Mesangial cell (primary cell): ENCODE measurements around the gene TRPC1. TPM values are rescaled to one million over a fixed set of nuclear protein-coding genes. Genes with fewer than 3 reads are reported as not detected.

Experiments
- total RNA-seq: library from RNA; depleted of rRNA; stranded (reverse); fragments of >200 nt; gene quantifications from 2 replicates; pipeline ENCODE4 v1.2.3, GENCODE V29; 2015

Gene TRPC1
- 9.6 and 20.7 TPM in 2 replicates for total RNA-seq

GRCh38 chr3:142723968-142724681, at the start of gene TRPC1:
Gene TRPC1 (plus strand): TSS chr3:142724034. CDS start chr3:142724560, 526 bp downstream.

Other genes starting within 250 kb of the TRPC1 start
- 10.9 and 14.8 TPM in 2 replicates for gene ATR, start 145.3 kb upstream of the TRPC1 start, total RNA-seq
- 10.4 and 10.8 TPM in 2 replicates for gene PLS1, start 127.6 kb upstream of the TRPC1 start, total RNA-seq
- gene PCOLCE2, start 165.0 kb downstream of the TRPC1 start, total RNA-seq, result 1.0 and 2.9 TPM in 2 replicates
- 0.51 TPM in 1 of 2 replicates, not detected in the other for gene PAQR9, start 239.6 kb downstream of the TRPC1 start, total RNA-seq